Spleen (tissue), 11 donors: ENCODE measurements around the gene ITFG1. TPM values are rescaled to one million over a fixed set of nuclear protein-coding genes. Genes with fewer than 3 reads are reported as not detected.
"Not testable (repeated sequence)": the region's sequence is repeated elsewhere in the genome, so short reads cannot be mapped to it uniquely, and the experiment has no call there.

Source experiments
- DNase-seq: peaks from one replicate; pipeline ENCODE4 v3.0.0-alpha.2; 2020
- H3K27ac ChIP-seq, 8 donors: fragments of 200-600 bp; sonication (generic) in 7 of 8; 1 replicate in 4 of 8; 2 replicates in 4 of 8; pipeline versions ENCODE4 v1.5.0 to v1.8.0; 2016 to 2021; ENCODE audit warnings: inconsistent platforms in 4 of 8, mild to moderate bottlenecking in 4 of 8, moderate library complexity in 1 of 8
- H3K27me3 ChIP-seq, 7 donors: fragments of 200-600 bp; sonication (generic) in 6 of 7; replicated peaks in 1 of 7; 1 replicate in 4 of 7; 2 replicates in 3 of 7; pipeline versions ENCODE4 v1.5.0 to v1.8.0; 2016 to 2021; ENCODE audit warnings: inconsistent platforms in 3 of 7, mild to moderate bottlenecking in 1 of 7
- H3K36me3 ChIP-seq, 6 donors: fragments of 200-600 bp; sonication (generic) in 5 of 6; 1 replicate in 4 of 6; 2 replicates in 2 of 6; pipeline versions ENCODE4 v1.5.0 to v1.8.0; 2016 to 2021; ENCODE audit warnings: inconsistent platforms in 2 of 6
- H3K4me1 ChIP-seq, 6 donors: fragments of 200-600 bp; sonication (generic) in 5 of 6; 1 replicate in 3 of 6; 2 replicates in 3 of 6; pipeline versions ENCODE4 v1.5.0 to v1.8.0; 2016 to 2021; ENCODE audit warnings: inconsistent platforms in 3 of 6
- H3K4me3 ChIP-seq, 8 donors: fragments of 200-600 bp; sonication (generic) in 7 of 8; 1 replicate in 4 of 8; 2 replicates in 4 of 8; pipeline versions ENCODE4 v1.5.0 to v1.8.0; 2016 to 2021; ENCODE audit warnings: inconsistent platforms in 4 of 8, mild to moderate bottlenecking in 4 of 8, moderate library complexity in 2 of 8
- H3K9me3 ChIP-seq, 8 donors: fragments of 200-600 bp; sonication (generic) in 7 of 8; 1 replicate in 4 of 8; 2 replicates in 4 of 8; pipeline versions ENCODE4 v1.5.0 to v1.8.0; 2016 to 2021; ENCODE audit warnings: inconsistent platforms in 4 of 8
- POLR2A ChIP-seq, 3 donors: fragments of 450-650 bp; IDR thresholded peaks; one replicate each; pipeline ENCODE4 v1.5.1; 2017; ENCODE audit warnings: antibody characterized with exemption in 3 of 3, mild to moderate bottlenecking in 1 of 3
- POLR2AphosphoS5 ChIP-seq, 3 donors: sonication (generic); formaldehyde crosslinking; IDR thresholded peaks; one replicate each; pipeline ENCODE4 v1.5.1; 2017; ENCODE audit warnings: antibody characterized with exemption in 3 of 3
- WGBS, 5 donors: extraction: QIAGEN DNeasy Blood & Tissue Kit in 3 of 5; methylation state at CpG; one replicate each; pipeline versions ENCODE4 v1.1.5 to v1.1.7; 2013 to 2018; 5-methylcytosine and 5-hydroxymethylcytosine counted together
- intact Hi-C: fragments of 100-400 bp; cut with DNase I; formaldehyde crosslinking; loops from one replicate; pipeline ENCODE4 v1.15.0; 2023; ENCODE audit warnings: low total_unique reads
- polyA plus RNA-seq, 3 donors: library from polyadenylated mRNA; stranded (reverse); fragments of 200-250 nt; gene quantifications; one replicate each; pipeline ENCODE4 v1.2.1, GENCODE V29; 2013
- total RNA-seq, 7 donors: library from RNA; depleted of rRNA in 3 of 7; stranded (reverse); fragments of >200 nt in 3 of 7; fragmentation: NEBNext Ultra II Directional in 4 of 7; extraction: Animal tissue kit (Norgen Biotek cat#: 25700) in 4 of 7; gene quantifications; one replicate each; pipeline versions ENCODE4 v1.1.0 to v1.2.1, GENCODE V29; 2016 to 2021
- TF ChIP-seq, protein P1 (sequence below), 11 experiments: fragments of 200-600 bp in 7 of 11; fragments of 450-650 bp in 4 of 11; sonication (generic) in 4 of 11; IDR thresholded peaks in 8 of 11; conservative IDR thresholded peaks in 3 of 11; 1 replicate in 7 of 11; 2 replicates in 4 of 11; pipeline versions ENCODE4 v1.4.0 to v1.8.0; 2016 to 2021; ENCODE audit warnings: antibody characterized with exemption in 11 of 11, inconsistent platforms in 4 of 11, mild to moderate bottlenecking in 1 of 11
- donor health status: healthy with polysubstance abuse.
- donor health status: DM: no; HTN: no; CAD: no; lungs with moderate emphysema.
- donor health status: DM: no; HTN: no; CAD: no.
- donor health status: Bipolar disorder and iron deficiency.
- donor health status: healthy.
- donor health status: DM: no; HTN: no; CAD: no.
- donor health status: DM: yes; HTN: yes; CAD: no.

ITFG1 gene
- total and polyA plus RNA-seq, 10 donors: 9.0 to 62.3 (median 47.6) TPM

DNA sequence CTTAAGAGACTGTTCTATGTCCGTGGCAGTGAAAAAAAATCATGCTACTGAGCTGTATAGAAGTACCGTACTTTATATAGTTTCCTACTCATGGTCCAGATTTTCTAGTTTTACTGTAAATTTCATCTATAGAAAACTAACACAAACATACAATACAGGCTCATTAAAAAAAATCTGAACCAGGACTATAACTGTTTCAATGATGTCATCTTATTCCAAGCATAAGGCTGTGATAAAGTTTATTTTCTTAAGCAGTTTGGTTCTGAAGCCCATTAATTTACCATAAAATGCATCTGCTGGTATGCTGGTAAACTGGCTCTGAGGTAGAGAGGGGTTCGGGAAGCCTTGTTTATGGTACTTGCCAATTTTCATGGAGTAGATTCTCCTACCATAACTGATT, 300.4 kb downstream of the ITFG1 start:
- DNase-seq: no peak
- no peak overlapping the region for H3K27ac ChIP-seq
- H3K36me3 ChIP-seq: peaks cover 0 to 61% (median 6%) of the 10 kb centered on the region in 6 donors
- no peak overlapping the region for H3K4me3 ChIP-seq
- H3K27me3 ChIP-seq: no peaks in the 10 kb centered on the region
- TF ChIP-seq POLR2AphosphoS5 (IDR thresholded peaks at IDR 0.05) (no peak), POLR2A (IDR thresholded peaks at IDR 0.05) (no peak)
- TF ChIP-seq, protein P1, sequence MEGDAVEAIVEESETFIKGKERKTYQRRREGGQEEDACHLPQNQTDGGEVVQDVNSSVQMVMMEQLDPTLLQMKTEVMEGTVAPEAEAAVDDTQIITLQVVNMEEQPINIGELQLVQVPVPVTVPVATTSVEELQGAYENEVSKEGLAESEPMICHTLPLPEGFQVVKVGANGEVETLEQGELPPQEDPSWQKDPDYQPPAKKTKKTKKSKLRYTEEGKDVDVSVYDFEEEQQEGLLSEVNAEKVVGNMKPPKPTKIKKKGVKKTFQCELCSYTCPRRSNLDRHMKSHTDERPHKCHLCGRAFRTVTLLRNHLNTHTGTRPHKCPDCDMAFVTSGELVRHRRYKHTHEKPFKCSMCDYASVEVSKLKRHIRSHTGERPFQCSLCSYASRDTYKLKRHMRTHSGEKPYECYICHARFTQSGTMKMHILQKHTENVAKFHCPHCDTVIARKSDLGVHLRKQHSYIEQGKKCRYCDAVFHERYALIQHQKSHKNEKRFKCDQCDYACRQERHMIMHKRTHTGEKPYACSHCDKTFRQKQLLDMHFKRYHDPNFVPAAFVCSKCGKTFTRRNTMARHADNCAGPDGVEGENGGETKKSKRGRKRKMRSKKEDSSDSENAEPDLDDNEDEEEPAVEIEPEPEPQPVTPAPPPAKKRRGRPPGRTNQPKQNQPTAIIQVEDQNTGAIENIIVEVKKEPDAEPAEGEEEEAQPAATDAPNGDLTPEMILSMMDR (IDR thresholded peaks at IDR 0.05 in 8 of 11, conservative IDR thresholded peaks at IDR 0.05 in 3 of 11): no peak
- no peaks in the 10 kb centered on the region for H3K4me1 ChIP-seq
- intact Hi-C loops: no loop called here
- 91 to 97% (median 95%) methylated on average over 3 of the region's 3 CpGs for WGBS, 5 donors
- H3K9me3 ChIP-seq: no peaks in the 10 kb centered on the region

DNA sequence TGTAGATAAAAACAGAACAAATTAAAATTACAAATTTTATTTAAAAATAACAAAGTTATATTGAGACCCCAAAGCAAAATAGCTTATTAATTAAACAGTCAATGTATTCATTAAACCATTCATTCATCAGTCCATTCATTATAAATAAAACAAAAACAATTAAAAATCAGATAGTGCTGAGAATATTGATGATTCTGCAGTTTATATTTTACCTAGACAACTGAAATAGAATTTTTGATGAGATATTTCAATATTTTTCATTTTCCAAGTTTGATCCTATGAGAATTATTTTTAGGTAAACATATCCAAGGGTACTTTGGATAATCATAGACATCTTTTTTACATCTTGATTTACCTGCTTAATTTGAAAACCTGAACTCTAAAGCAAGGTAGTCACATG, 301.9 kb downstream of the ITFG1 start:
- Histone ChIP-seq H3K9me3 (peaks cover 0 to 2% (median 0%) of the 10 kb centered on the region in 8 donors), H3K4me3 (no peak overlapping the region), H3K4me1 (no peaks in the 10 kb centered on the region), H3K27ac (no peak overlapping the region), H3K27me3 (no peaks in the 10 kb centered on the region), H3K36me3 (peaks cover 0 to 75% (median 7%) of the 10 kb centered on the region in 6 donors)
- DNase-seq: no peak
- TF ChIP-seq, protein P1 (IDR thresholded peaks at IDR 0.05 in 8 of 11, conservative IDR thresholded peaks at IDR 0.05 in 3 of 11): no peak
- TF ChIP-seq POLR2A (IDR thresholded peaks at IDR 0.05): no peak
- TF ChIP-seq POLR2AphosphoS5 (IDR thresholded peaks at IDR 0.05): no peak
- intact Hi-C loops: no loop called here

DNA sequence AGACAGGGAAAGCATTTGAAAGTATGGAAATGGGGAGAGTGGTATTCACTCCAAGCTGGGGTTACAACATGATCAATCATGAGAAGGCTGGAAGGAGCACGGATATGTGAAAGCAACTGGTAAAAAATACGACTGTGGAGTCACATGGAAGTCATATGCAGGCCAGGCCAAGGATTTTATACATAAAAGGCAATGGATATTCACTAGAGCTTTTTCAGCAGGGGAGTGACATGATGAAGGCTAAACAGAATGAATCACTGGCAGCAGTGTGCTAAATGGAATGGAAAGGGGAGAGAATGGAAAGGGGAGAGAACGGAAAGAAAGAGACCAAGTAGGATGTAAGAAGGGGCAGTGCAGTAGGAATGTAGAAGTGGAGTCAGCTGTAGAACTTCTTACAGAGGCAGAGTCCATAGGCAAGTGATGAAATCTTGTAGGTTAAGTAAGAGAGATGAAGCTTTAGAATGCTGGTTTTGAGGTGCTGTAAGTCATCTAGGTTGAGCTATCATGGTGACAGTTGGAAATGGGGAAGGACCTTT, 304.1 kb downstream of the ITFG1 start:
- no peaks in the 10 kb centered on the region for H3K27me3 ChIP-seq
- WGBS, 5 donors: 92 to 98% (median 95%) methylated on average over 3 of the region's 3 CpGs
- no peak overlapping the region for H3K4me3 ChIP-seq
- TF ChIP-seq POLR2A (IDR thresholded peaks at IDR 0.05): no peak
- TF ChIP-seq, protein P1 (IDR thresholded peaks at IDR 0.05 in 8 of 11, conservative IDR thresholded peaks at IDR 0.05 in 3 of 11): no peak
- TF ChIP-seq POLR2AphosphoS5 (IDR thresholded peaks at IDR 0.05): no peak
- H3K36me3 ChIP-seq: peaks cover 2 to 94% (median 20%) of the 10 kb centered on the region in 6 donors
- peaks cover 0 to 18% (median 11%) of the 10 kb centered on the region in 8 donors for H3K9me3 ChIP-seq
- intact Hi-C loops: no loop called here
- no peaks in the 10 kb centered on the region for H3K4me1 ChIP-seq
- DNase-seq: no peak
- H3K27ac ChIP-seq: no peak overlapping the region

DNA sequence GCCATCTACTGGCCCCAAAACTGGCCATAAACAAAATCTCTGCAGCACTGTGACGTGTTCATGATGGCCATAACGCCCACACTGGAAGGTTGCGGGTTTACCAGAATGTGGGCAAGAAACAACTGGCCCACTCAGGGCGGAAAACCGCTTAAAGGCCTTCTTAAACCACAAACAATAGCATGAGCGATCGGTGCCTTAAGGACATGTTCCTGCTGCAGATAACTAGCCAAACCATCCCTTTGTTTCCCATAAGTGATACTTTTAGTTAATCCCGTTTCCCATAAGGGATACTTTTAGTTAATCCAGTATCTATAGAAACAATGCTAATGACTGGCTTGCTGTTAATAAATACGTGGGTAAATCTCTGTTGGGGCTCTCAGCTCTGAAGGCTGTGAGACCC, 308.4 kb downstream of the ITFG1 start:
- H3K4me3 ChIP-seq, H3K27ac ChIP-seq, DNase-seq, intact Hi-C loops, H3K4me1 ChIP-seq, H3K27me3 ChIP-seq: not testable (repeated sequence)
- Histone ChIP-seq H3K36me3 (peaks cover 2 to 56% (median 20%) of the 10 kb centered on the region in 6 donors), H3K9me3 (peaks cover 0 to 18% (median 11%) of the 10 kb centered on the region in 8 donors)
- 95 to 98% (median 98%) methylated on average over 9 of the region's 9 CpGs for WGBS, 5 donors
